Neural progenitor cell (in vitro differentiated cells): ENCODE data around the gene TRPV2.

Experiments
- EZH2 ChIP-seq: fragments of 200-600 bp; sonication (generic); IDR thresholded peaks from 2 replicates; pipeline ENCODE4 v1.6.1; 2017; ENCODE audit warnings: antibody characterized with exemption, mild to moderate bottlenecking, moderate library complexity
- EZH2phosphoT487 ChIP-seq: fragments of 200-600 bp; sonication (generic); IDR thresholded peaks from 2 replicates; pipeline ENCODE4 v1.6.1; 2017; ENCODE audit warnings: antibody characterized with exemption
- TF ChIP-seq, protein P1 (sequence below): fragments of 200-600 bp; sonication (generic); IDR thresholded peaks from 2 replicates; pipeline ENCODE4 v1.5.1; 2017; ENCODE audit warnings: antibody characterized with exemption, mild to moderate bottlenecking

DNA sequence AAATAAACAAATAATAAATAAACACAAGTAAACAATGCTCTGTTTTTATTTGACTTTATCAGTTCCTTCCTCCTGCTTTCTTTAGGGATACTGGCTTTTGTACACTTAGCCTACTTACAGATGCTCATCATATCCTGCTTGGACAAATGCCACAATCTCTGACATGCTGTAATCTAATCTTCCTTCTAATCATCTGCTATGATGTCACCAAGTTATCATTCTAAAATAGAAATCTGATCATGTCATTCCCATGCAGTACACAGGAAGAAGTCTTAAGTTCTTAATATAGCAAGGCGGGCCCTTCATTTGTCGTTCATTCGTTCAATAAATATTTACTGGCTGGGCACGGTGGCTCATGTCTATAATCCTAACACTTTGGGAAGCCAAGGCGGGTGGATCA lies 43.6 kb upstream of the TRPV2 start:
- TF ChIP-seq EZH2phosphoT487 = no peak
- TF ChIP-seq, protein P1, sequence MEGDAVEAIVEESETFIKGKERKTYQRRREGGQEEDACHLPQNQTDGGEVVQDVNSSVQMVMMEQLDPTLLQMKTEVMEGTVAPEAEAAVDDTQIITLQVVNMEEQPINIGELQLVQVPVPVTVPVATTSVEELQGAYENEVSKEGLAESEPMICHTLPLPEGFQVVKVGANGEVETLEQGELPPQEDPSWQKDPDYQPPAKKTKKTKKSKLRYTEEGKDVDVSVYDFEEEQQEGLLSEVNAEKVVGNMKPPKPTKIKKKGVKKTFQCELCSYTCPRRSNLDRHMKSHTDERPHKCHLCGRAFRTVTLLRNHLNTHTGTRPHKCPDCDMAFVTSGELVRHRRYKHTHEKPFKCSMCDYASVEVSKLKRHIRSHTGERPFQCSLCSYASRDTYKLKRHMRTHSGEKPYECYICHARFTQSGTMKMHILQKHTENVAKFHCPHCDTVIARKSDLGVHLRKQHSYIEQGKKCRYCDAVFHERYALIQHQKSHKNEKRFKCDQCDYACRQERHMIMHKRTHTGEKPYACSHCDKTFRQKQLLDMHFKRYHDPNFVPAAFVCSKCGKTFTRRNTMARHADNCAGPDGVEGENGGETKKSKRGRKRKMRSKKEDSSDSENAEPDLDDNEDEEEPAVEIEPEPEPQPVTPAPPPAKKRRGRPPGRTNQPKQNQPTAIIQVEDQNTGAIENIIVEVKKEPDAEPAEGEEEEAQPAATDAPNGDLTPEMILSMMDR = no peak
- no peak for TF ChIP-seq EZH2
